Erythroblast (primary cell): ENCODE data around the gene GTPBP1.

Experiments
- GATA1 ChIP-seq: IDR thresholded peaks from 2 replicates; pipeline ENCODE4 v1.6.1; 2011; ENCODE audit warnings: low read depth, mild to moderate bottlenecking, control low read depth, low read length, moderate library complexity
- POLR2A ChIP-seq: IDR thresholded peaks from 2 replicates; pipeline ENCODE4 v1.6.1; 2011; ENCODE audit warnings: mild to moderate bottlenecking, low read length

DNA sequence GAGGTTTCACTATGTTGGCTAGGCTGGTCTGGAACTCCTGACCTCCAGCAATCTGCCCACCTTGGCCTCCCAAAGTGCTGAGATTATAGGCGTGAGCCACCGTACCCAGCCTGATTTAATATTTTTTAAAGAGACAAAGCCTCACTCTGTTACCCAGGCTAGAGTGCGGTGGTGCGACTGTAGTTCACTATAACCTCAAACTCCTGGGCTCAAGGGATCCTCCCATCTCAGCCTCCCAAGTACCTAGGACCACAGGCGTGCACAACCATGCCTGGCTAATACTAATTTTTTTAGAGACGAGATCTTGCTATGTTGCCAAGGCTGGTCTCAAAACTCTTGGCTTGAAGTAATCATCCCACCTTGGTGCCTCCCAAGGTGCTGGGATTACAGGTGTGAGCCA is 13.5 kb downstream of the GTPBP1 start:
- TF ChIP-seq POLR2A, result no peak
- TF ChIP-seq GATA1, result no peak
